ENCODE data around the gene GOLGA6C.
"Not testable (repeated sequence)": the region's sequence is repeated elsewhere in the genome, so short reads cannot be mapped to it uniquely, and the experiment has no call there.

GRCh38 chr15:75300026-75300425 is 41.9 kb downstream of the GOLGA6C start:
- not testable (repeated sequence) for TF ChIP-seq POLR2AphosphoS5 (IDR thresholded peaks at IDR 0.05; ENCODE audit: low read length); HDAC6 (IDR thresholded peaks at IDR 0.05; ENCODE audit: unreplicated experiment); ZBTB4 (CRISPR knock-in tag; IDR thresholded peaks at IDR 0.05); EZH2 (IDR thresholded peaks at IDR 0.05; ENCODE audit: borderline replicate concordance, control insufficient read depth, low read depth, low read length); EP300 (IDR thresholded peaks at IDR 0.05; ENCODE audit: borderline replicate concordance in 1 of 2, control insufficient read depth in 1 of 2, low read depth in 2 of 2, low read length in 2 of 2); POLR2A (IDR thresholded peaks at IDR 0.05; ENCODE audit: low read depth, low read length); ZBTB11 (CRISPR knock-in tag; IDR thresholded peaks at IDR 0.05); ELK1 (IDR thresholded peaks at IDR 0.05; ENCODE audit: low read depth, low read length); EGR1 (IDR thresholded peaks at IDR 0.05; ENCODE audit: borderline replicate concordance in 1 of 2, low read depth in 2 of 2, low read length in 2 of 2)
- TF ChIP-seq, protein P1, sequence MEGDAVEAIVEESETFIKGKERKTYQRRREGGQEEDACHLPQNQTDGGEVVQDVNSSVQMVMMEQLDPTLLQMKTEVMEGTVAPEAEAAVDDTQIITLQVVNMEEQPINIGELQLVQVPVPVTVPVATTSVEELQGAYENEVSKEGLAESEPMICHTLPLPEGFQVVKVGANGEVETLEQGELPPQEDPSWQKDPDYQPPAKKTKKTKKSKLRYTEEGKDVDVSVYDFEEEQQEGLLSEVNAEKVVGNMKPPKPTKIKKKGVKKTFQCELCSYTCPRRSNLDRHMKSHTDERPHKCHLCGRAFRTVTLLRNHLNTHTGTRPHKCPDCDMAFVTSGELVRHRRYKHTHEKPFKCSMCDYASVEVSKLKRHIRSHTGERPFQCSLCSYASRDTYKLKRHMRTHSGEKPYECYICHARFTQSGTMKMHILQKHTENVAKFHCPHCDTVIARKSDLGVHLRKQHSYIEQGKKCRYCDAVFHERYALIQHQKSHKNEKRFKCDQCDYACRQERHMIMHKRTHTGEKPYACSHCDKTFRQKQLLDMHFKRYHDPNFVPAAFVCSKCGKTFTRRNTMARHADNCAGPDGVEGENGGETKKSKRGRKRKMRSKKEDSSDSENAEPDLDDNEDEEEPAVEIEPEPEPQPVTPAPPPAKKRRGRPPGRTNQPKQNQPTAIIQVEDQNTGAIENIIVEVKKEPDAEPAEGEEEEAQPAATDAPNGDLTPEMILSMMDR (IDR thresholded peaks at IDR 0.05 in 2 of 3, conservative IDR thresholded peaks at IDR 0.05 in 1 of 3; ENCODE audit: control insufficient read depth in 2 of 3, extremely low read depth in 1 of 3, insufficient read depth in 1 of 3, low read depth in 3 of 3, low read length in 3 of 3): not testable (repeated sequence)
